D721Med (cell line): Measurements from ENCODE around the gene TMF1.

Source experiments
- DNase-seq: peaks from one replicate; pipeline ENCODE4 v3.0.0; 2011; ENCODE audit warnings: low spot score; ENCODE audit not compliant: insufficient read length
- FAIRE-seq: peaks from 2 replicates; lab custom pipeline; 2011; peaks lifted over from hg19 to GRCh38; lab: Jason Lieb, UNC
- CTCF ChIP-seq: IDR thresholded peaks from 2 replicates; pipeline ENCODE4 v1.5.1; 2012; ENCODE audit warnings: mild to moderate bottlenecking, control low read depth; ENCODE audit not compliant: insufficient read depth; ENCODE audit errors: missing control alignments

Gene TMF1

DNA sequence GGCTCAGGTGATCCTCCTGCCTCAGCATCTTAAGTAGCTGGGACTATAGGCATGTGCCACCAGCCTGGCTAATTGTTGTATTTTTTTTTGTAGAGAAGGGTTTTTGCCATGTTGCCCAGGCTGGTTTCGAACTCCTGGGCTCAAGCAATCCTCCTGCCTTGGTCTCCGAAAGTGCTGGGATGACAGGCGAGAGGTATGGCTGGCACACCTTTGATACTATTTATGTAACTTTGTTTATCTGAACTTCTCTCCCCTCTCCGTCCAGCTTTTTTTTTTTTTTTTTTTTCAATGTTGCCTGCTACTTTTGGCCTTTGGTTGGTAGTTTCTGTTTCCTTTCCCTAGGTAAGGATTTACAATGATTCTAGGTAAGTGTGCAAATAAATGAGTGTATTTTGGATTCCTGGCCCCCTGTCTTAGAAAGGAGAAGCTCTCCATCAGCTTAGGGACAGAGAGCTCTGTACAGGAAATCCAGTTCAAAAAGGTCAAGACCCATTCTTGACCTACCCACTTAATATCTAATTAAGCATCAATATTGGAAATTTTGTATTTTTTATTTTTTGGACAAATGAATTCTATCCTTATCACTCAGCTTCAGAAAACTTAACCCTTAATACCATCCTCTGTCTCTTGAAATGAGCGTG is 39.4 kb upstream of the TMF1 start:
- no peak for FAIRE-seq

DNA sequence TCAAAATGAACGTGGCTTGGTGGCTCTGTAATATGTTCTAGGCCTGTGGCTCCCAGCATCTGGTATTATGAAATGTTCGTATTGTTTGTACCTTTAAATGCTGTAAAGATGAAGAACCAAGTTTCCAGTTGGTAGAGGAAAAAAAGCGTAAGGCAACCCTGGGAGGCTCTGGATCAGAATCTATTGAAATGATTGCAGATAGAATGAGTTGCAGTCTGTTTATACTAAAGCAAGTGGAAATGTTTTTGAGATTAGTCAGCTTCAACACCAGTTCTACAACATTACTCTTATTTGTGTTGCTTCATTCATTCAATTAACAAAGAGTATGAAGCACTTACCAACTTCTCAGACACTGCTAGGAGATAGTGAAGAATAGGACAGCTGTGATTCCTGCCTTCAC is 37.9 kb upstream of the TMF1 start:
- FAIRE-seq, result no peak
- TF ChIP-seq CTCF, result no peak
- no peak for DNase-seq

More for the DNA sequence above, 39.4 kb upstream of the TMF1 start:
- no peak for DNase-seq
- no peak for TF ChIP-seq CTCF

DNA sequence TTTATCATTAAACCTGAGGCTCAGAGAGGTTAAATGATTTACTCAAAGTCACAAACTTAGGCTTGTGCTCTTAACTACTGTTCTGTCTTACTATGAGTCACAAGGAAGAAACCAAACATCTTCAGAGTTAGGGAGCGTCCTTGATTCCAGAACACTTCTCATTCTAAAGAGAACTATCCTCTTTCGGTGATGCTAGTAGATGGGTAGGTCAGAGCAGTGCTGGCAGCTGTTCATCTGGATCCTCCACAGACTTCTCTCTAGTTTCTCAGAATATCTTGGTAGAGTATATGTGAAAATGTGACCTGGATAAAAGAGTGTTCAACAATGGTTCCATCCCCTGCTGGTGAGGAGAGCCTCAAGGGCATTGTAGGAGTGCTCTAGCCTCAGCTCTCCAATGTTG is 35.9 kb upstream of the TMF1 start:
- no peak for TF ChIP-seq CTCF
- DNase-seq (no peak), FAIRE-seq (no peak)

DNA sequence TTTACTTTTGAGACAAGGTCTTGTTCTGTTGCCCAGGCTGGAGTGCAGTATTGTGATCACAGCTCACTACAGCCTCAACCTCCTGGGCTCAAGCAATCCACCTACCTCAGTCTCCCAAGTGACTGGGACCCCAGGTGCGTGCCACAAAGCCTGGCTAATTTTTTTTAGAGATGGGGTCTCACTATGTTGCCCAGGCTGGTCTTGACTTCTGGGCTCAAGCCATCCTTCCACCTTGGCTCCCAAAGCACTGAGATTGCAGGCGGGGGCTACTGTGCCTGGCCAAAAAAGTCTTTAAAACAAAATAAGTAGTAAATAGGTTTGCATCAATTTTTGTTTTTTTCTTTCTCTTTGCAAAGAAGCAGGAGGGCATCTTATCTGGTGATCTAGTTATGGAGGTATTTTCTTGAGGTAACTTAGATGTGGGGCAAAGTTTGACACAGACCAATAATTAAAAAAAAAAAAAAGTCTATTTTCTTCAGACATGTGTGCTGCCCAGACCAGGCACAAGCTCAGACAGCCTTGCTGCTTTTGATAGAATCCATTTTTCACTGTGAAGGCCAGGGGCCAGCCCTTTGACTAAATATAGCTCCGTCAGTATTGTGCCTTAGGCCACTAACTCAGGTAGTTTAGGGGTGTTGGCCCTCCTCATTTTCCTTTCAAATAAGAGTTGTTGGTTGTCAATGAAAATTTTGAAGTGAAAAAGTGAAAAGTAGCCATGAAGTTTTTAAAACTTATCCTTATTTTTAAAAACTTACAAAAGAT is 35.1 kb upstream of the TMF1 start:
- TF ChIP-seq CTCF, result no peak
- no peak for DNase-seq
- no peak for FAIRE-seq

DNA sequence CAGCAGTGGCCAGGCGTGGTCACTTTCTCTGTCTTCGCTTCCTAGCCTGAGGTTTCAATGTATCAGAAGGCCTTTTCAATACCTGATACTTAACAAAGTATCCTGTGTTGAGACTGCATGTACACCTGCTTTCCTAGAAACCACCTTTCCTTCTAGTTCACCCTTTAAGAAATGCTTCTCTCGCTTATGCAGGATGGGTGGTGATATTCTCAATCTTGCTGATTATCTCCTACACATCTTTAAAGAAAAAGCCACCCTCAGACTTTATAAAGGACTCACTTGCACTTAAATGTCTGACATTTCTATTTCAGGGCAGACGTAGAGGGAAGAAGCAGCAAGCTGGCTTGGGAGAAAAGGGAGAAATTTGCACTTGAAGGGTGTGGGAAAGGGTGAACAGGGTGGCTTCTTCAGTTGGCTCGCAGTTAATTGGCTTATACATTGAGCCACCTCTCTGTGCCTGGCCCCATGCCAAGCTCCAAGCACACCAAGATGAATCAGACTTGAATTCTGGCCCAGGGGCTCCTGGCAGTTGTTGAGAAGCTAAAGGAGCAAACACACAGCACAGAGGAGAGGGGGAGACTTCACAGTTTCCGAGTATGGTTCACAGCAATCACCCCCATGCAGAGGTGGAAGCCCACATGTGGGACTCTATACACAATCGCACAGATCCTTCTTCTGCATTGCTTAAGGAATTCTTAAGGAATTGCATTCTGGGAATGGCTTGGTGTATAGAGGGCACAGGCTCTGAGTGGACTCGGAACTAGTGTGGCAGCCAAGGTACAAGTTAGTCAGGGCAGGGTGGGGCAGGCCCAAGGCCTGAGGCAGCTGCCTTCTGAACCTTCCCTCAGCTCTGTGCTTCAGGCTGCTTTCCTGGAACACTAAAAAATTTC is 33.9 kb upstream of the TMF1 start:
- DNase-seq (no peak), FAIRE-seq (no peak)
- TF ChIP-seq CTCF, result no peak

GRCh38 chr3:69085168-69085832 is 33.2 kb upstream of the TMF1 start:
- TF ChIP-seq CTCF, result no peak
- DNase-seq, result no peak
- no peak for FAIRE-seq
